ENCODE measurements around the gene LAMA2.

The LAMA2 gene

DNA sequence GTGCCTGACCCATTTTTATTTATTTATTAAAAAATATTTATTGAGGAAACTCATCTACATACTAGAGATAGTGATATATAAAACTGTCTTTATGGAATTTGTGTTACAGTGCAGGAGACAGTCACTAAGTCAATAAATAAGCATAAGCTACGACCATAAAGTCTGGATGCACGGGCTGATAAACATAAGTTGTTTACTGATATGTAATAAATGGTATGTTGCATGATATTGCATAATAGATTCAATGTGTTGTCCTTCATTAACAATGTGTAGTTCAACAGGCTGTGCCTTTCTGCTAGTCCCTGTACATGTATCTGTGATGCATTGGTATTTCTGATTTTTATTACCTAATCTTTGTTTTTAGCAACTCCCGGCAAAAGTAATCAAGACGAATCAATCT is 515.8 kb downstream of the LAMA2 start:
- no peak for DNase-seq

DNA sequence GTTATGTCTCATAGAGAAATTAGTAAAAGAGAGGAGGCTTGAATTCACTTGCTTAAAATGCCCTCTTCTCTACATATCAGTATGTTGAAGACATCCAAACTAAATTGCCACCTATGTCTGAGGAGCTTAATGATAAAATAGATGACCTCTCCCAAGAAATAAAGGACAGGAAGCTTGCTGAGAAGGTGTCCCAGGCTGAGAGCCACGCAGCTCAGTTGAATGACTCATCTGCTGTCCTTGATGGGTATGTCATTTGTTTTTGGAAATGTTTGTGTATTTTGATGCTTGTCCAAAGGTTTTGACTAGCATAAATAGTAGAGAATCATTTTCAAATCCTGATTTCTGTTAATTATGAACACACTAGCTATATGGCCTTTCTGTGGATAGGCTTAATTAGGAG is 519.3 kb downstream of the LAMA2 start:
- DNase-seq, result no peak

DNA sequence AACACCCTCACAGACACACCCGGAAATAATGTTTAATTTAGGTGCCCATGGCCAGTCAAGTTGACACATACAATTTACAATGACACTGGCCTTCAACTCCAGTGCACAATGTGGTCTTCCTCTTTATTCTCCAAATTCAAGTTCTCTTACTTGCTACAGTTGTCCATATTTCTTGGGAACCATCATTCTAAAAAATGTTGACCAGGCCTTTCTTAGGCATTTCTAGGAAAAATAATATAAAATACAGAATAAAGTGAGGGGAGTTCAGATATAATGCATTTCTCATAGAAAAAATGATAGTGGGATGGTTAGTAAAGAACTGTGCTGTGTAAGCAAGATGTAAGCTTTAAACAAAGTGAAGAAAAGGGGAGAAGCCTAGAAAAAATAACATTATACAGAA is 528.2 kb downstream of the LAMA2 start:
- DNase-seq, result no peak

DNA sequence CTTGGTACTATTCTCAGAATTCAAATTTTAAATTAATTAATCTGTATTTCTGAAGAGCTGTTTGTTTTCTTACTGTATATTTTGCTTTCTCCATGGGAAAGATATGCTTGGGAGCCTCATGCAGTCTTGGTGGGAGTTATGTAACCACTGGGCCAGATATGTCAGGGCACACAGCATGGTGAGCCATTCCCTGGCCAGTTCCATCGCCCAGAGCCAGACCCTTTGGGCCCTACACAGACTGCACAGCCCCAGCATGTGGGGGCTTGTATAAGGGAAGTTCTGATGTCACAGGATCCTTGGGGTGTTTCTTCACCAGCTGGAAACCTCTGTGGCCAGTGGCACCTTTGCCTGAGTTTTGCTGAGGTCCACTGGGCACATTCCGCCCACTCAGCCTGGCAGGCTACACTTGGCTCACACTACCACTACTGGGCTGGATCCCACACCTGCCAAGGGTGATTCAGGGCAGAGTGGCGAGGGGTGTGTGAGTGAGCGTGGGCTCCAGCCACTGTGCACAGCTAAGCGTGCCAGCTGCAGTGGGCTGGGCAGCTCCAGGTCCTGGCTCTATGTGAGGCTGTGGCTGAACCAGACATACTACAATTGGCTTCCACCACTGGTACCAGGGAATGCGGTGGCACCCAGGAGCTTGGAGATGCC is 533.5 kb downstream of the LAMA2 start:
- DNase-seq, result no peak

DNA sequence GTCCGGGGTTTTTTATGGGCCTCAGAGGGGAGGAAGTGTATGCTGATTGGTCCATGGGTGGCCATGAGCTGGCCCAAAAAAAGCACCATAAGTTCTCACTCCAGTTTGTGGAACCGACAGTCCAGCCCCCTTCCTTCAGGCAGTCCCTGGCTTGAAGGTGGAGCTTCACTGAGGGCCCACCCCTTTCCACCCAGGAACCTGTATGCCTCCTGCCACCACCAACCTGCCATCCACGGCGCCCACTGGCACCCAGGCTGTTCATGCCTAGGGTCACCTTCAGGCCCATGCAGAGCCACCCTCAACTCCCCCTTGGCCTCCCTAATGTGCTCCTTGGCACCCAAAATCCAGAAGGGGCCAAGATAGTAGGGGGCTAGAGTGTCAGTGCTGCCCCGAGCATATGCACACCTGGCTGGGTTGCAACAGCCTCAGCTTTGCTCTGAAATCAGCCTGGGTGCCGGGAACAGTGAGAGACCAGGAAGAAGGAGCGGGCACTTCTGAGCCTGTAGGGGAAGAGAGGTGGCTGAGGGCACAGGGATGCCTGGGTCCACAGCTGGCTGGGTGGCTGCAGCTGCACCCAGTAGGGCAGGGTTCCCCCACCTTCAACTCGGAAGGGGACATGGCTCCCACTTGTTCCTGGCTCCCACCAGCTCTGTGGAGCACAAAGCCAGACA is 534.6 kb downstream of the LAMA2 start:
- DNase-seq, result no peak

DNA sequence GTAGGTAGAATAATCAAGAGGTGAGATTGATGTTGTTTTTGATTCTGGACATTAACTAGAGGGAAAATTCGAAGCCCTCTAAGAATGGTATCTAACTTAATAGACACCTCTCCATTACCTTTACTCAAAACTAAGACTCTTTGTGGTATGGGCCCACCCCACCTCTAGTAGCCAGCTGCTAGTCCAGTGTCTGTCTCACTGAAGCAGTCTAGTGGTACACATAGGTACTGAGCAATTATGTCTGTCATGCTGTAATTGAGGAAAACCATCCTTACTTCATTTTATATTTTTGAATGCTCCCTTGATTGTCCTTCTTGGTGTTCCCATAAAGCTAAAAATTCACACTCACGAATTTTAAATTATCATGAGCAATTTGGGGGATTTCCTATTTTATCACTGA is 536.4 kb downstream of the LAMA2 start:
- DNase-seq, result no peak

DNA sequence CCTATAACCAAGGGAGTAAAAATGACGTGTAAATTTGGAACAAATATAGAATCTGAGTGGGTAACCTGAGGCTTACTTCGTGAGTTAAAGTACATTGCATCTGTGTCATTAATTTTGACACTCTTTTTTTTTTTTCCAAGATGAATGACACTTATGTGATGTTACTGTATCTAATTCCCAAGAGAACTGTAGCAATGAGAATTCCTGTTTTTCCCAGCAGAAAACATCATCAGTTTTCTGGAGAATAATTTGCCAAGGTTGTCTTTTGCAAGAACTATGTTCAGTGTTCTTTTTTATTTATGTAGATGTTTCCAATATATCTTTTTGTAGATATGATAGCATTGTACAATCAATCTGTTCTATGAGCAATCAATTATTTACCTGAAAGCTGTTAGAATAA is 543.4 kb downstream of the LAMA2 start:
- DNase-seq, result no peak

DNA sequence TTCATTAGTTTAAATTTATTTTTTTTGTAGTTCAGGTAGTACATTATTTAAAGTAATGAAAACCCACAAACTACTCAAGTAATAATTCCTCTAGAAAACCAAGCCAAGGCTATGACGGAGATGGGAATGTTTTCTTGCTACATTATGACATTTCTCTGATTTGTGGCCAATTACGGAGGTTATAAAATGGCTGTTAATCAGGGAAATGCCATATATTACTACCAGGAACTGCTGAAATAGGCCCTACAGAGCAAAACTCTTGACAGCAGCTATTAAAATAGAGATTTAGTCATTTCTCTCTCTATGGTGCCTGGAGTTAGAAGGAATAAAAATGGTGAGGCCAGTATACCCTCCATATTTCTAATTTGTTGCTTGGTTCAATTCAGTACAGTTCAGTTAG is 547.0 kb downstream of the LAMA2 start:
- no peak for DNase-seq

DNA sequence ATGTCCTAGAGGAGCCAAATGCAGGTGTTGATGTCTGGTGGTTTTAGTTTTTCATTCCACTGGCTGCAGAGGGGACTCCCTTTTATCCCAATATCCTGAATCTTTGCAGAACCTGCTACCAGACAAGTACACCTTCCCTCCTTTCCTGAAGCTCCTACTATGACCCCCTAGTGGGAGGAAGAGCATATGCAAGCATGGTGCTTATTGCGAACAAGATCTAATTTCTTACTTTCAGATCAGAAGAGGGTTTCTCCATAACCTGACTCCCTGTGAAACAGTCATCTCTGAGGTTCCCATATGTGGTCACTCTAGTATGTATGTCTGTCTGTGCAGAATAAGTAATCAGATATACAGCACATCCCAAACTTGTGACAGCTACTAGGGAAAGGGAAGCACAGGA is 549.8 kb downstream of the LAMA2 start:
- no peak for DNase-seq

DNA sequence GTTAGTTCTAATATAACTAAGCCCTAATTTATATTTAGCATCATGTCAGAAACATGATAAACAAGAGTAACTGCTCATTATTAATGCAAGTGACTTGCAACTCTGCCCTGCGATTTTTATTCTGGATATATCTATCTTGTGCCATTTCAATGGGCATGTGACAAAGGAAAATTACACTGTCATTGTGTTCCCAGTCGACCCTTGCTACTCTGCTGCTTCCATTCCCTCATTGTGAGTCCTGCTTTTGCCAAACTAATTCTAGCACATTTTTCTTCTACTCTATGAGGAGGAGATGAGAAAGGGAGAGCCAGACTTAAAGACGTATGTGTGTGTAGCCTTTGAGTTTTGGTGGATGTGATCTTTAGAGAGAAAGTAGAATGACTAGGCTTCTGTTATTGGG is 551.2 kb downstream of the LAMA2 start:
- DNase-seq, result no peak

DNA sequence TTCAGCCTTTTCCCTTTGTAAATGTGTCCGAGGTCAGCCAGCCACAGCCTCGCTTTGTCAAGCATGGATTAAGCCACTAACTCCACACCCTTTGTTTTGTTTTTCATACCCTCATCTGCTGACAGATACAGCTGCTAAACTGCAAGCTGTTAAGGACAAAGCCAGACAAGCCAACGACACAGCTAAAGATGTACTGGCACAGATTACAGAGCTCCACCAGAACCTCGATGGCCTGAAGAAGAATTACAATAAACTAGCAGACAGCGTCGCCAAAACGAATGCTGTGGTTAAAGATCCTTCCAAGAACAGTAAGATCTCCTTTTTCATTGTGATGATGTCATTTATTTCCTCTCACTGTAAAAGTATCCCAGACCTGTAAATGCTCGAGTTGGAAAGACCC is 557.8 kb downstream of the LAMA2 start:
- DNase-seq, result no peak

DNA sequence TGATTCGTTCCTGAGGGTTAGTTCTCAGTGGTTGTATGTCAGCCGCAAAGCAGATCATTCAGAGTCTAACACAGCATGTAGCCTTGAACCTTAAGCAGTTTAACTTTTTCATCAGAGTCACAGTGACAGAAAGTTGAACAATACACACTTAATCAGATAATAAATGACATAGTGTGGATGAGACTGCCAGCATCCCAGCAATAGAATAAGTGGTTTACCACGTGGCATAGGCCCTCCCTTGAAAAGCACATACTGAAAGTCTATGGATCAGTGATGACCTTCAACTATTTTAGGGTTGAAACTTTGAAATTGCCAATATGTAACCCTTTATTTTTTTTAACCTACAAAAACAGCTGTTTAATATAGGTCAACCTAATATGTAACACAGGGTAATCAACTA is 561.7 kb downstream of the LAMA2 start:
- no peak for DNase-seq

DNA sequence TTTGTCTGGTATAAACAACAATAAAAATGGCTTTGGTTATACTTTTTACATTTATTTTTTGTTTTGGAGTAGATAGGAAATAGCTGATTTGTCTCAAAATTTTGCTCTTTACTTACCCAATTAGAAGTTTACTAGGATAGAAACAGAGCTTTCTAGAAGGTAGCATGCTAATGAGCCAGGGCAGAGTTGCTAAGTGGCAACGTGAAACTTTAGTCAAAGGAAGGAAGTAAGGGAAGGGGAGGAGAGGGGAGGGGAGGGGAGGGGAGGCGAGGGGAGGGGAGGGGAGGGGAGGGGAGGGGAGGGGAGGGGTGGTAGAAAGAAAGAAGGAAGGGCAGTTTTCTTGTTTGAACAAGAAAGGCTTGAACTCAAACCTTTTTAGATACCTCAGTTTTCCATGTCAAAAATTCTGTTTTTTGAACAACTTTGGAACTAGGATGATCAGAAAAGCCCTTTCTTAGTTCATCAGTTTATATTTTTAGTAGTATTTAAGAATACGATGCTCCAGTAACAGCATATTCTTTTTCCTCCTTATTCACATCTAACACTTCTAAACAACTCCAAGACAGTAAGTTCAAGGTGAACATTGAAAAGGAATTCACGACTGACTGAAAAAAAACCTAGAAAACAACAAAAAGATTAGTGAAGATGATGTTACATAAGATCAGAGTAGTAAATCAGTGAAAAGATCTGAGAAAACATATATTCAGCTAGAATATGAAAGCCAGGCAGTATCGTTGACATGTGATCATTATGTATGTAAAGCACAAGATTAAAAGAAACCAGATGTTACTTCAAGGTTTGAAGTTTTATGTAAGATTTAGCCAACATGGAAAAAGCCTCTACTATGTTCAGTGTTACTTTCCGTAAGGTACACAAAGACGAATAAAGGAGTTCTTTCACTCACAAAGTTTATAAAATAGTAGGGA is 563.6 kb downstream of the LAMA2 start:
- DNase-seq, result no peak

DNA sequence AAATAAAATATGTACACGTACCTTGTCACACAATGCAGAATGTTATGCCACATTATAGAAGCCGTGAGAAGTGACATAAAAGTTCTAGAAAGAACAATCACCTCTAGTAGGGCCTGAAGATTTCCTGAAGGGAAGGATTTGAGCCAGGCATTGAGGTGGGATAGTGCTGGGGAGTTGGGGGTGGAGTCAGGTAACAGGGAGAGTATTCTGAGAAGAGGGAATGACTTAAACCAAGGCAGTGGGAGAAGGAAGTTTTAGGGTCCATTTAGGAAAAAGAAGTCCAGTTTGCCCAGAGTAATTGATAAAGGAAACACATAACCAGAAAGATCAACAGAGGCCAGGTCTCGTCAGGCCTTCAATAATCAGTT is 564.2 kb downstream of the LAMA2 start:
- no peak for DNase-seq

DNA sequence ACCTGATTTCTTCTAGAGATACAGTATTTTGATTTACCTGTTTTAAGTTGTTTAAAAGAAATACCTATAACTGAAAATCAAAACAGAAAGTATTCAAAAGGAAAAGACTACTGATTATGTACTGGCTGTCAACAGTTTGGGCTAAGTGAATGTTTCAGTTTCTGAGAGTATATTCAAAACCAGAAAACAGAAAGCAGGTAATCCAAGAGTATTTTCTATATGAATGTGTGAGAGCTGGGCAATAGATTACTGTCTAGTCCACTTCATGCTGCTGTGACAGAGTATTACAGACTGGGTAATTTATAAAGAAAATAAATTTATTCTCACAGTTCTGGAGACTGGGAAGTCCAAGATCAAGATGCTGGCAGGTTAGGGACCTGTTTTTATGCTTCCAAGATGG is 566.0 kb downstream of the LAMA2 start:
- peak; percentile 83 for DNase-seq

DNA sequence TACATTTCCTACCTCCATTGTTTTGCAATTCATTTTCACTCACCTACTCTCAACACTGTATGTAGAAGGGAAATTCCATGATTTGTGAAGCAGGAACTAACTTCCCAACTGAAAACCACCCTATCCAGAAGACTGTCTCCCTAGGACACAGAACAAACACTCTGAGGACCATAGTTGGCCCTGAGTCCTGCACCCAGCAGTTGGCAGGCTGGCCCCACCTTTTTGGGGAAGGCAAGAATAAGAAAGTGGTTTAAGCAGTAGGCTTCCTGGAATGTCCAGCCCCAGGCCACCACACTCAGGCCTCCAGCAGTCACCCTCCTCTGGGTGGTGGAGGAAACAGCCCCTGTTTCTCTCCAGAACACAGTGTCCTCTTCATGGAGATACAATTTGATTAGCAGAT is 568.2 kb downstream of the LAMA2 start:
- DNase-seq, result no peak

DNA sequence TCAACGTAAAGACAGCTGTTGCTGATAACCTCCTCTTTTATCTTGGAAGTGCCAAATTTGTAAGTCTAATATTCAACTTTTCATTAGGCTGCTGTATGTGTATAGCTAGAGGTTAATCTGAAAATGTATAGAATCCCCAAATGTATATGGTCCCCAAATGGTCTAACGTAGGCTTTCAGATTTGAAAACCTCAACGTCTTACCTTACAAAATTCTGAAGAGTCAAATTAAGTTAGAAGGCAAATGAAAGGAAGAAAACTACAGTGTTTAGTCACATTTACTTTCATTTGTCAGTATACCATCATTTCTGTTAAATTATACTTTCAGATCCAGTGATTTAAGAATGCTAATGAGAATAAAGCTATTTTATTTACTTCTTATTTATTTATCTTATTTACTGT is 570.1 kb downstream of the LAMA2 start:
- DNase-seq, result peak; percentile 47

DNA sequence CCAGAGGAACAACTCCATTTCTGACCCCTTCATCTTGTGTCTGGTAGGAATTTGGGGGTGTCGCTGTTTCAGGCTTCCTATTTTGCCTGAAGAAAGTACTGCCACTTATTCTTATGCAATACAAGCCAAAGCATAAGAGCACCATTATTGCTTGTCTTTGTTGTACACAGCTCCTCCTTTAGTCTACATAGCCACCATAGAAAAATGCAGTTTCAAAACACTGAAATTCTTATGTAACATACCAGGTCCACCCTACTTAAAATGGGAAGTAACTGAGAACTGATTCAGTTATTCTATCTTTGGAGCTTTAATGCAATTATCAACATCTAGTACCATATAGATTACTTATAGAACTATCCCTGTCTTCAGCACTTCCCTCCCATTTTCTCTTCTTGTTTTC is 571.5 kb downstream of the LAMA2 start:
- DNase-seq, result no peak

DNA sequence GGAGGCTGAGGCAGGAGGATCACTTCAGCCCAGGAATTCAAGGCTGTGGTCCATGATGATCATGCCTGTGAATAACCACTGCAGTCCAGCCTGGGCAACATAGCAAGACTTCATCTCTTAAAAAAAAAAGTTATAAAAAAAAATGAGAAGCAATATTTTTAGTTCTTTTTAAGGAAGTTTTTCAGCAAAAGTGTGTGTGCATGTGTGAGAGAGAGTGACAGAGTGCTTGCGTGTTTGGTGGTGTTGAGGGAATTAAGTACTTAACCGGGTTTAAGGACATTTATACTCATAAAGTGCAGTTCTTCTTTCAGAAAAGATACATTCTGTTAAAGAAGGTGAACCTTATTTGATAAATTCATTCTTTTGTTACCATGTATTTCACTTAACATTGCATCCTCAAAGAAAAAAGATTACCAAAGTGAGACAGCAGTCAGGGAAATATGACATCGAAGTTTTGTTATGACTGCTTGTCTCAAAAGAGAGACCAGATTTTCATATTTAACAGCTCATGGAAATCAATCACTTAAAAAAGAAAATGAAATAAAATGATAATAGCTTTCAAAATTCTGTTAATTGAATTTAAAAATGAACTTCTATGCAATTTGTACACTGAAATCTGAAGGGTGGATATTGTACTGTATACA is 572.3 kb downstream of the LAMA2 start:
- peak; percentile 52 for DNase-seq

DNA sequence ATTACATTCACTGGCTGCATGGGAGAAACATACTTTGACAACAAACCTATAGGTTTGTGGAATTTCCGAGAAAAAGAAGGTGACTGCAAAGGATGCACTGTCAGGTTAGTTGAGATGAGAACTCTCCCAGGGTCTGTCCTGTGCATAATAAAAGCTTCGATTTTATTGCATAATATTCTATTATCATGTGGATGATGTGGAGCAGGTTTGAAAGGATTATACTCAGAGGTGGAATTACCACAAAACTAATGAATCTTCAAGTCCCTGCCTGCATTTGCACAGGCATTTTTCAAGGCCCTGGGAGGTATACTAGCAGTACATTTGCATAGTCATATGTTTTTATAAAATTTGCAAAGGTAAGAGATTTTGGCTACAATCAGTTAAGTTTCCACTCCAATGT is 577.3 kb downstream of the LAMA2 start:
- DNase-seq, result no peak

DNA sequence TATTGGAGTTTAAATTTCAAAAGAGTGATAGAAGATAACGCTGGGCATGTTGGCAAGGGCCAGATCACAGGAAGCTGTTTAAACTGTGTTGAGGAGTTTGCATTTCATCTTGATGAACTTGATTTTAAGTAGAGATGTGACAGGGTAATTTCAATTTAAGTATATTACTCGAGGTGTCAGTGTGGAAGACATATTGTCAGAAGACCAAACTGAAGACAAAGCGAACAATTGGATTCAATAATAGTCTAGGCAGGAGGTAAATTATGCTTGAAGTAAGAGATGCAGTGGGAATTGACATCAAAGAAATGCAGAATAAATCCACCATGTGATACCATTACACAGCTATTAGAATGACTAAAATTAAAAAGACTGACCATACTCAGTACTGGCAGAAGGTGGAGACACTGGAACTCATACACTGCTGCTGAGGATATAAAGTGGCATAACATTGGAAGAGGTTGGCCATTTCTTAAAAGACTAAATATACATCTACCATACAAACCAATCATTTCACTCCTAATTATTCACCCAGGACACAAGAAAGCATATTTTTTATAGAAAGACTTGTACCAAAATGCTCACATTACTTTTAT is 586.2 kb downstream of the LAMA2 start:
- DNase-seq, result no peak

DNA sequence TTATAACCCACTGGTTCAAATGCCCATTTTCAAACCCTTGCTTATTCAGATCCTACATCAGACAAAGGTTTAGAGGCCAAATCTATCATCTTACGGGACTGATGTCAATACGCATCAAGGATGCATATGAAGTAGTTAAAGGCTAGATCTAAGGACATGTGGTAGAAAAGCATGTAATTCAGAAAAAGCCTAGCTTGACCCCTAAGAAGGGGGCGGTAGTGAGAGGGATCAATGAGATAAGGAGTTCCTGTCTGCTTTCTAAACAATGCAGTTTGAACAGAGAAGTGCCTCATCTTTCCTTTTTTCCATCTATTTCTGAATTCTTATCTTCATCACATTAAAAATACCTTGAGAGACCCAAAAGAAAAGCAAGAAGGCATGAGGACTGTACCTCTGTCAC is 589.3 kb downstream of the LAMA2 start:
- no peak for DNase-seq

DNA sequence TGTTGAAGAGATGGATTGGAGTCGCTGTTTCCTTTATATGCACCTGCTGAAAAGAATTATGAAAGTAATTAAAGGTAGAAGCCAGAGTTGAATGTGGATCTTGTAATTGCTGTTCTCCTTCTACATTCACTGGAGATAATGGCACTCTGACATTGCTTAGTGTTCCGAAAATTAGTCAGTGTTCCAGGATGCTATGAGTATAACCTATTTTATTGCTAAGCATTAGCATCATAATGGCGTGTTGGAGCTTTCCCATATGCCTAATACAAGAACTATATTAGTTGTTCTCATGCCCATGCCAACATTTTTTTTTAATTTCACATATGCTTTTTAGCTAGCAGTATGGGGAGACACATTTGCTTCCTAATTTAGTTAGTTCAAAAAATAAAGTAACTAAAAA is 590.6 kb downstream of the LAMA2 start:
- DNase-seq, result no peak
